OCI-LY3 (cell line): Measurements from ENCODE around the gene TDRKH.

Source experiments
- CTCF ChIP-seq: fragments of 200-600, 300-600 bp; sonication (generic); IDR thresholded peaks from 2 replicates; pipeline ENCODE4 v1.5.1; 2014; ENCODE audit warnings: antibody characterized with exemption, low read length, low read depth
- EZH2phosphoT487 ChIP-seq: fragments of 200-600 bp; shearing (Covaris generic); IDR thresholded peaks from 2 replicates; pipeline ENCODE4 v1.6.1; 2018; ENCODE audit warnings: antibody characterized with exemption, mixed run types, low read depth

GRCh38 chr1:151803164-151803563, 12.9 kb upstream of the TDRKH start:
- TF ChIP-seq CTCF (no peak), EZH2phosphoT487 (no peak)
